ENCODE data around the gene GRIK5.

GRCh38 chr19:42075616-42076379 lies 5.8 kb upstream of the GRIK5 start, which contains the start of gene ZNF574:
- no peak for TF ChIP-seq CTCF (conservative IDR thresholded peaks at IDR 0.05)
- TF ChIP-seq ZFX (IDR thresholded peaks at IDR 0.05) = peak; percentile 81; the same call in 1 of the 2 replicates
